ENCODE measurements around the gene TFF2.

Gene TFF2

GRCh38 chr21:42356046-42356445, 5.3 kb upstream of the TFF2 start:
- Histone ChIP-seq H3K4me3 (ENCODE audit: low read length) (no peak overlapping the region), H2BK5ac (ENCODE audit: low read length) (no peak overlapping the region), H3K9ac (ENCODE audit: low read length) (no peak overlapping the region), H3K27ac (ENCODE audit: low read depth, low read length) (no peak overlapping the region), H2BK15ac (replicated peaks; ENCODE audit: low read depth) (no peak overlapping the region), H3K27me3 (ENCODE audit: insufficient read depth, low read length, poor library complexity) (no peaks in the 10 kb centered on the region), H3K56ac (ENCODE audit: low read length) (no peak overlapping the region), H3K18ac (ENCODE audit: low read length) (no peak overlapping the region), H3K4me2 (ENCODE audit: low read length) (no peak overlapping the region), H2AK5ac (ENCODE audit: low read length) (no peak overlapping the region), H3K79me2 (ENCODE audit: control insufficient read depth, insufficient read depth, low read length) (no peaks in the 10 kb centered on the region), H4K5ac (ENCODE audit: low read length) (no peak overlapping the region), H3K4me1 (ENCODE audit: control insufficient read depth, low read depth, low read length) (no peaks in the 10 kb centered on the region), H3K36me3 (ENCODE audit: control insufficient read depth, insufficient read depth, low read length) (no peaks in the 10 kb centered on the region), H3K4ac (ENCODE audit: low read depth, low read length) (no peak overlapping the region), H4K8ac (ENCODE audit: low read depth, low read length) (no peak overlapping the region), H2BK120ac (ENCODE audit: low read depth, low read length) (no peak overlapping the region), H3K23ac (ENCODE audit: low read length) (no peak overlapping the region), H3K79me1 (ENCODE audit: low read length) (no peaks in the 10 kb centered on the region)
- no CpG with 5 or more reads among the region's 2 CpGs for WGBS (ENCODE audit: extremely low coverage, insufficient coverage, low lambda C conversion rate)
- no peak for DNase-seq

GRCh38 chr21:42353623-42354022, 2.8 kb upstream of the TFF2 start:
- no peak for DNase-seq
- Histone ChIP-seq H3K56ac (ENCODE audit: low read length) (no peak overlapping the region), H3K79me2 (ENCODE audit: control insufficient read depth, insufficient read depth, low read length) (no peaks in the 10 kb centered on the region), H4K5ac (ENCODE audit: low read length) (no peak overlapping the region), H4K8ac (ENCODE audit: low read depth, low read length) (no peak overlapping the region), H2BK5ac (ENCODE audit: low read length) (no peak overlapping the region), H3K4me1 (ENCODE audit: control insufficient read depth, low read depth, low read length) (no peaks in the 10 kb centered on the region), H3K79me1 (ENCODE audit: low read length) (no peaks in the 10 kb centered on the region), H2BK120ac (ENCODE audit: low read depth, low read length) (no peak overlapping the region), H3K23ac (ENCODE audit: low read length) (no peak overlapping the region), H2AK5ac (ENCODE audit: low read length) (no peak overlapping the region), H3K4me2 (ENCODE audit: low read length) (no peak overlapping the region), H3K36me3 (ENCODE audit: control insufficient read depth, insufficient read depth, low read length) (no peaks in the 10 kb centered on the region), H3K9ac (ENCODE audit: low read length) (no peak overlapping the region), H3K27me3 (ENCODE audit: insufficient read depth, low read length, poor library complexity) (no peaks in the 10 kb centered on the region), H3K27ac (ENCODE audit: low read depth, low read length) (no peak overlapping the region), H2BK15ac (replicated peaks; ENCODE audit: low read depth) (no peak overlapping the region), H3K18ac (ENCODE audit: low read length) (no peak overlapping the region), H3K4ac (ENCODE audit: low read depth, low read length) (no peak overlapping the region), H3K4me3 (ENCODE audit: low read length) (no peak overlapping the region)
- no CpG with 5 or more reads among the region's 5 CpGs for WGBS (ENCODE audit: extremely low coverage, insufficient coverage, low lambda C conversion rate)

GRCh38 chr21:42352441-42353095, 1.8 kb upstream of the TFF2 start:
- Histone ChIP-seq H3K79me2 (ENCODE audit: control insufficient read depth, insufficient read depth, low read length) (no peaks in the 10 kb centered on the region), H3K4me1 (ENCODE audit: control insufficient read depth, low read depth, low read length) (no peaks in the 10 kb centered on the region), H3K4me3 (ENCODE audit: low read length) (no peak overlapping the region), H4K8ac (ENCODE audit: low read depth, low read length) (no peak overlapping the region), H2BK15ac (replicated peaks; ENCODE audit: low read depth) (no peak overlapping the region), H3K4ac (ENCODE audit: low read depth, low read length) (no peak overlapping the region), H2AK5ac (ENCODE audit: low read length) (no peak overlapping the region), H3K56ac (ENCODE audit: low read length) (no peak overlapping the region), H3K27ac (ENCODE audit: low read depth, low read length) (no peak overlapping the region), H3K36me3 (ENCODE audit: control insufficient read depth, insufficient read depth, low read length) (no peaks in the 10 kb centered on the region), H3K79me1 (ENCODE audit: low read length) (no peaks in the 10 kb centered on the region), H2BK5ac (ENCODE audit: low read length) (no peak overlapping the region), H3K4me2 (ENCODE audit: low read length) (no peak overlapping the region), H2BK120ac (ENCODE audit: low read depth, low read length) (no peak overlapping the region), H3K27me3 (ENCODE audit: insufficient read depth, low read length, poor library complexity) (no peaks in the 10 kb centered on the region), H3K23ac (ENCODE audit: low read length) (no peak overlapping the region), H4K5ac (ENCODE audit: low read length) (no peak overlapping the region), H3K18ac (ENCODE audit: low read length) (no peak overlapping the region), H3K9ac (ENCODE audit: low read length) (no peak overlapping the region)
- DNase-seq = no peak
- WGBS (ENCODE audit: extremely low coverage, insufficient coverage, low lambda C conversion rate) = no CpG with 5 or more reads among the region's 14 CpGs

- Histone ChIP-seq H3K27me3 (ENCODE audit: insufficient read depth, low read length, poor library complexity) (no peaks in the 10 kb centered on the region), H2BK5ac (ENCODE audit: low read length) (no peak overlapping the region), H3K4ac (ENCODE audit: low read depth, low read length) (no peak overlapping the region), H4K5ac (ENCODE audit: low read length) (no peak overlapping the region), H3K18ac (ENCODE audit: low read length) (no peak overlapping the region), H3K27ac (ENCODE audit: low read depth, low read length) (no peak overlapping the region), H4K8ac (ENCODE audit: low read depth, low read length) (no peak overlapping the region), H3K56ac (ENCODE audit: low read length) (no peak overlapping the region), H3K23ac (ENCODE audit: low read length) (no peak overlapping the region), H3K36me3 (ENCODE audit: control insufficient read depth, insufficient read depth, low read length) (no peaks in the 10 kb centered on the region), H3K4me3 (ENCODE audit: low read length) (no peak overlapping the region), H2AK5ac (ENCODE audit: low read length) (no peak overlapping the region), H3K79me2 (ENCODE audit: control insufficient read depth, insufficient read depth, low read length) (no peaks in the 10 kb centered on the region), H3K4me1 (ENCODE audit: control insufficient read depth, low read depth, low read length) (no peaks in the 10 kb centered on the region), H3K4me2 (ENCODE audit: low read length) (no peak overlapping the region), H2BK15ac (replicated peaks; ENCODE audit: low read depth) (no peak overlapping the region), H2BK120ac (ENCODE audit: low read depth, low read length) (no peak overlapping the region), H3K9ac (ENCODE audit: low read length) (no peak overlapping the region), H3K79me1 (ENCODE audit: low read length) (no peaks in the 10 kb centered on the region)
- no CpG with 5 or more reads among the region's 11 CpGs for WGBS (ENCODE audit: extremely low coverage, insufficient coverage, low lambda C conversion rate)
- no peak for DNase-seq
Observed at GRCh38 chr21:42351626-42352440, 1.0 kb upstream of the TFF2 start.

GRCh38 chr21:42350318-42350910, 380 bp downstream of the TFF2 start:
- no peaks in the 10 kb centered on the region for H3K27me3 ChIP-seq (ENCODE audit: insufficient read depth, low read length, poor library complexity)
- H3K18ac ChIP-seq (ENCODE audit: low read length) = no peak overlapping the region
- no CpG with 5 or more reads among the region's 11 CpGs for WGBS (ENCODE audit: extremely low coverage, insufficient coverage, low lambda C conversion rate)
- H3K56ac ChIP-seq (ENCODE audit: low read length) = no peak overlapping the region
- no peak overlapping the region for H4K8ac ChIP-seq (ENCODE audit: low read depth, low read length)
- no peak overlapping the region for H2AK5ac ChIP-seq (ENCODE audit: low read length)
- no peak overlapping the region for H3K23ac ChIP-seq (ENCODE audit: low read length)
- H3K4me3 ChIP-seq (ENCODE audit: low read length) = no peak overlapping the region
- no peak overlapping the region for H2BK120ac ChIP-seq (ENCODE audit: low read depth, low read length)
- H3K79me1 ChIP-seq (ENCODE audit: low read length) = no peaks in the 10 kb centered on the region
- H3K79me2 ChIP-seq (ENCODE audit: control insufficient read depth, insufficient read depth, low read length) = no peaks in the 10 kb centered on the region
- no peak overlapping the region for H2BK5ac ChIP-seq (ENCODE audit: low read length)
- H2BK15ac ChIP-seq (replicated peaks; ENCODE audit: low read depth) = no peak overlapping the region
- no peak overlapping the region for H3K4me2 ChIP-seq (ENCODE audit: low read length)
- H4K5ac ChIP-seq (ENCODE audit: low read length) = no peak overlapping the region
- no peaks in the 10 kb centered on the region for H3K4me1 ChIP-seq (ENCODE audit: control insufficient read depth, low read depth, low read length)
- no peaks in the 10 kb centered on the region for H3K36me3 ChIP-seq (ENCODE audit: control insufficient read depth, insufficient read depth, low read length)
- no peak for DNase-seq
- no peak overlapping the region for H3K9ac ChIP-seq (ENCODE audit: low read length)
- no peak overlapping the region for H3K4ac ChIP-seq (ENCODE audit: low read depth, low read length)
- no peak overlapping the region for H3K27ac ChIP-seq (ENCODE audit: low read depth, low read length)
